Epithelial cell of prostate (primary cell): Measurements from ENCODE around the gene RSRC2.
A peak's percentile ranks its signal among the peaks of the same experiment; 100 is the strongest.
"Not testable (repeated sequence)": the region's sequence is repeated elsewhere in the genome, so short reads cannot be mapped to it uniquely, and the experiment has no call there.

Experiments
- DNase-seq: peaks from one replicate; pipeline ENCODE4 v3.0.0-alpha.2; 2011; ENCODE audit warnings: low read depth, low spot score
- H3K27ac ChIP-seq: fragments of 450-650 bp; 2 replicates; pipeline ENCODE4 v1.5.1; 2017; ENCODE audit warnings: mild to moderate bottlenecking

Gene RSRC2

GRCh38 chr12:122519418-122519817, 7.3 kb downstream of the RSRC2 start:
- DNase-seq = no peak
- peak overlapping the region; percentile 5 for H3K27ac ChIP-seq

DNA sequence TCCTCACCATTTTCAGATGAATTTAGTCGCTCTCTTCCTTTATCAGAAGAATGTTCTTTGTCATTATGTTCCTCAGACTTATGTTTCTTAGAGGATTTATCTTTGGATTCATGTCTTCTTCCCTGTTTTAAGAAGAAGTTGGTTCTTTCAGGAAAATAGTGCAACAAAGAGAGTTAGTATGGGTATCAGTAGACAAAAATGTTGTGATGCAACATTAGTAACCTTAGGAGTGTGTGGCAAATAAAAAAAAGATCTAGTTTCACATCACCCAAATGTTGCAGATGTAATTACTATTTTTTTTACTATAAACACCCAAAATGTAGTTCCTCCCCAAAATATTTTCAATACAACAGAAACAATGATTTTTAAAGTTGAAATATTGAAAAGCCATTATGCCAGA, 7.8 kb downstream of the RSRC2 start:
- peak overlapping the region; percentile 5 for H3K27ac ChIP-seq

GRCh38 chr12:122517877-122518276, 8.9 kb downstream of the RSRC2 start:
- H3K27ac ChIP-seq = no peak overlapping the region
- DNase-seq = no peak

More for the DNA sequence above, 7.8 kb downstream of the RSRC2 start:
- no peak for DNase-seq

GRCh38 chr12:122516544-122517361, 10.0 kb downstream of the RSRC2 start:
- DNase-seq = no peak
- H3K27ac ChIP-seq = no peak overlapping the region

DNA sequence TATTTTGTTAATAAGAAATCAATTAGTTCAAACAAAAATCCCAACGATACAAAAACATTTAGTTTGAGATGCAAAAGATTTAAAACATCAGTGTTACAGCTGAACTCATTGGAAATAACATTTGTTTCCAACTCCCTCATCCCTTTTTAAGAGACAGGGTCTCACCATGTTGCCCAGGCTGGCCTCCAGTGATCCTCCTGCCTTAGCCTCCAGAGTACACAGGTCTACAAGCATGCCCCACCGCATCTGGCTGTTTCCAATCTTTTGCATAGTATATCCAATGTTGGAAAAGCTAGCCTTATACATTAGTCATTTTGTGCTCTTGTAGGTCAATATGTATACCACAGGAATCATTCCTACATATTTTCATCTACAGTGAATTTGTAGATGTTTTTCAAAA, 11.5 kb downstream of the RSRC2 start:
- DNase-seq = no peak
- H3K27ac ChIP-seq = no peak overlapping the region

DNA sequence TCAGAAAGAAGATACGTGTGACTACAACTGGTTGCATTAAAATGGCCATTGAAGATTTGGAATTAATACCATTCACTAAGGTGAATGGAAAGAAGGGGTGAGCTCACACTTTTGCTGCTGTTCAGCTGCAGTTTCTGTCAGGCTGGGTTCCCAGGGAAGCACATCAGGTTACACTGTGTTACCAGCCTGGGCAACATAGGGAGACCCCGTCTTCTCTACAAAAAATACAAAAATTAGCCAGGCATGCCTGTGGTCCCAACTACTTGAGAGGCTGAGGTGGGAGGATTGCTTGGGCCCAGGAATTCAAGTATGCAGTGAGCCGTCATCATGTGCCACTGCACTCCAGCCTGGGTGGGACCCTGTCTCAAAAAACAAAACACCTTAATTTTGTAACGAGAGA, 13.1 kb downstream of the RSRC2 start:
- no peak for DNase-seq

GRCh38 chr12:122513028-122513427, 13.7 kb downstream of the RSRC2 start:
- H3K27ac ChIP-seq, DNase-seq: not testable (repeated sequence)

More for the DNA sequence above, 13.1 kb downstream of the RSRC2 start:
- no peak overlapping the region for H3K27ac ChIP-seq

DNA sequence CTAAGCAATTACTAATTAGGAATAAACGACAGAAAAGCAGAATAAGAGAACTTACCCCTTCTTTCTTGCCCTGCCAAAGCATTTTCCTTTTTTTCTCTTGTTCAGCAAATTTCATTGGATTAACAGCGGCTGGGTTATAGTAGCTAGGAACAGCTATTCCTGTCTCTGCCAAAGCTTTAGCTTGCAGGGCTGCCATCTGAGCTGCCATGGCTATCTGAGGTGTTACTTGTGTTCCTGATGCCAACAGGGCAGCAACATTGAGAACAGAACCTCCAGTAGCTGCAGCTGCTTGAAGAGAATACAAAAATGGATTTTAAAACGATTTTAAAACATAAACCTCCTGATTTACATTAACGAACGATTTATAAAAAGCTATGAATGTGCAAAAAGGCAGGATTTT, 18.6 kb downstream of the RSRC2 start:
- no peak for DNase-seq
- no peak overlapping the region for H3K27ac ChIP-seq

DNA sequence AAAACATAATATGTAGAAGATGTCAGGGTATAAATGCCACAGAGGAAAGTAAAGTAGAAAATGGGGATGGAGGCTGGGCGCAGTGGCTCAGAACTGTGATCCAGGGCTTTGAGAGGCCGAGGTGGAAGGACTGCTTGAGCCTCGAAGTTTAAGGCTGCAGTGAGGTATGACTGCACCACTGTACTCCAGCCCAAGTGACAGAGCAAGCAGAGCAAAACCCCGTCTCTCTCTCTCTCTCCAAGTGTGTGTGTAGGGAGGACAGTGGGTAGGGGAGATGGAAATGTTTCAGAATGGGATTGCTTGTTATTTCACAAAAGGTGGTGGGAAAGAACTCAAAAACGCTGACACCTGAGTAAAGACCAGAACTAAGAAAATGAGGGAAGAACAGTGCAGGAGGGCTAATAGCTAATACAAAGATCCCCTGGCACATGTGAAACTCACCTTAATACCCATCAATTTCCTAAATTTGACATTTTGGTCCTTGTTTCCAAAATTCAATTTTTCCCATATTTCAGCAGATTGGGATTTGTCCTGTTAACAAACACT, 20.3 kb downstream of the RSRC2 start:
- no peak overlapping the region for H3K27ac ChIP-seq
- no peak for DNase-seq

GRCh38 chr12:122505419-122506051, 21.2 kb downstream of the RSRC2 start:
- no peak overlapping the region for H3K27ac ChIP-seq
- DNase-seq = no peak

- H3K27ac ChIP-seq = peak overlapping the region; percentile 7
- no peak for DNase-seq
These were observed 22.7 kb downstream of the RSRC2 start for GRCh38 chr12:122503783-122504590.

GRCh38 chr12:122503147-122503751, 23.5 kb downstream of the RSRC2 start:
- peak overlapping the region; percentile 7 for H3K27ac ChIP-seq
- no peak for DNase-seq

DNA sequence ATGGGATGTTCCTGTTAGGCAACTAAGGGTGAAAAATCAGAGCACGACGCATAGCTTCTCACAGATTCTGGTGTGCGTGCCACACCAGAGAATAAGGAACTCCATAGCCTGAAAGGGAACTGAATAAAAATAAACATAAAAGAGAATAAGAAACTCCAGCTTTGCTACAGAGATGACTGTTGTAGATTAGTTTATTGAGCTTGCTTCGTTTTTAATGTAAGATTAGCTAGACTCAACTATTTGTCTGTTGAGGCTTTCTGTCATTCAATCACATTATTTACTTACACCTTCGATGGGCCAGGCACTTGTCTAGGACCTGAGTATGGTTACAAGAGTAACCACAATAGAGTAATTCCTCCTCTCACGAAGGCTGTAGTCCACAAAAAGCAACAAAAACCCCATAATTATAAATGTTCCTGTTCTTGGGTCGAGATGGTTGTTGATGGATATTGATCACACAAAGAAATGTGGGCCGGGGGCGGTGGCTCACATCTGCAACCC, 25.2 kb downstream of the RSRC2 start:
- DNase-seq = no peak
- H3K27ac ChIP-seq = peak overlapping the region; percentile 98

DNA sequence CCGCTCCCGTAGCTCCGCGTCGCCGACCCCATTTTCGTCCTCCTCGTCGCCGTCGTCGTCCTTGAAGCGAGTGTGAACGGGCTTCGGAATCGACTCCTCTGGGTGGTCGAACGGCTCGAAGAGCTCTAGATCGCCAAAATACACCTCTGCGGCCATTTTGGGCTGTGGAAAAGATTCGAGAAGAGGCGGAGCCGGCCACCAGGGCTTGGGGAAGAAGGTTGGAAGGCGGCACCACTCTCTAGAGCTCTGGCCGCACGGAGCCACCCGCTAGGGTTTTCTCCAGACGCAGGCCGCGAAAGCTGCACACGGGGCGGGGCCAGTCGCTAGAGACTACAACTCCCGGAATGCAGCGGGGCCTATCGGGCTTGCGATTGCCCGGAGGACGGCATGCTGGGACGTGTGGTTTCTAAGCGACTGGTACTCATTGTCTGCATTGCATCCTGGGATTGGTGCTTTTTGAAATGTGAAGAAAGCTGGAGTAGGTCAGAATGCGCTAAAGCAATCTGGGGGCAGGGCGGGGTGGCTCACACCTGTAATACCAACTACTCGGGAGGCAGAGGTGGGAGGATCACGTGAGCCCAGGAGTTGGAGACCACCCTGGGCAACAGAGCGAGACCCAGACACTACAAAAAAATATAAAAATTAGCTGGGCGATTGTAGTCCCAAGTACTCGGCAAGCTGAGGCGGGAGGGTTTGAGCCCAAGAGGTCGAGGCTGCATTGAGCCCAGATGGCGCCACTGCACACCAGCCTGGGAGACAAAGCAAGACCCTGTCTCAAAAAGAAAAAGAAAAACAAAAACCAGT, 25.8 kb downstream of the RSRC2 start, which contains the start of gene ZCCHC8:
Gene ZCCHC8, minus strand, starts transcription at position 248 of the 804 bp plus-strand sequence. Its CDS starts 92 bp downstream, at position 156.
- peak within 1 kb of the TSS; percentile 98 for H3K27ac ChIP-seq
- DNase-seq = peak; percentile 93

GRCh38 chr12:122499991-122500684, 26.6 kb downstream of the RSRC2 start:
- H3K27ac ChIP-seq = peak overlapping the region; percentile 98
- DNase-seq = no peak

DNA sequence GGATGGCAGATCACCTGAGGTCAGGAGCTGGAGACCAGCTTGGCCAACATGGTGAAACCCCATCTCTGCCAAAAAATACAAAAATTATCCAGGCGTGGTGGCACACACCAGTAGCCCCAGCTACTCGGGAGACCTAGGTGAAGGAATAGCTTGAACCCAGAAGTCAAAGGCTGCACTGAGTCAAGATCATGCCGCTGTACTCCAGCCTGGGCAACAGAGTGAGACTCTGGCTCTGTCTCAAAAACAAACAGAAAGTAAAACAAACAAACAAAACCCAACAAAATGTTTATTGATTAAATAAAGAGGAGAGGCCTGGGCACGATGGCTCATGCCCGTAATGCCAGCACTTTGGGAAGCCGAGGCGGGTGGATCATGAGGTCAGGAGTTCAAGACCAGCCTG, 31.5 kb downstream of the RSRC2 start:
- H3K27ac ChIP-seq = no peak overlapping the region
- no peak for DNase-seq

- not testable (repeated sequence) for DNase-seq, H3K27ac ChIP-seq
These were observed 33.5 kb downstream of the RSRC2 start for GRCh38 chr12:122493222-122493621.

- no peak for DNase-seq
- no peak overlapping the region for H3K27ac ChIP-seq
These were observed 34.7 kb downstream of the RSRC2 start for GRCh38 chr12:122491991-122492390.
